ENCODE data around the gene UST.
"Not testable (repeated sequence)": the region's sequence is repeated elsewhere in the genome, so short reads cannot be mapped to it uniquely, and the experiment has no call there.

UST gene

GRCh38 chr6:148765898-148766808 is 19.3 kb downstream of the UST start:
- DNase-seq (ENCODE audit: low read depth): no peak

- no peak for DNase-seq (ENCODE audit: low read depth)
Measured at GRCh38 chr6:148768646-148769270, 21.9 kb downstream of the UST start.

- DNase-seq (ENCODE audit: low read depth): no peak
Measured at GRCh38 chr6:148769304-148769968, 22.6 kb downstream of the UST start.

GRCh38 chr6:148770408-148771211 is 23.8 kb downstream of the UST start:
- no peak for DNase-seq (ENCODE audit: low read depth)

- DNase-seq (ENCODE audit: low read depth): no peak
Measured at GRCh38 chr6:148771212-148771601, 24.4 kb downstream of the UST start.

GRCh38 chr6:148771896-148772554 is 25.2 kb downstream of the UST start:
- no peak for DNase-seq (ENCODE audit: low read depth)

- no peak for DNase-seq (ENCODE audit: low read depth)
Measured at GRCh38 chr6:148775161-148775560, 28.3 kb downstream of the UST start.

GRCh38 chr6:148776321-148777308 is 29.8 kb downstream of the UST start:
- DNase-seq (ENCODE audit: low read depth): no peak

- DNase-seq (ENCODE audit: low read depth): no peak
Measured at GRCh38 chr6:148779142-148779562, 32.3 kb downstream of the UST start.

- not testable (repeated sequence) for DNase-seq (ENCODE audit: low read depth)
Measured at GRCh38 chr6:148780423-148780822, 33.6 kb downstream of the UST start.

- DNase-seq (ENCODE audit: low read depth): no peak
Measured at GRCh38 chr6:148780918-148781436, 34.1 kb downstream of the UST start.

- no peak for DNase-seq (ENCODE audit: low read depth)
Measured at GRCh38 chr6:148789948-148790347, 43.1 kb downstream of the UST start.

- no peak for DNase-seq (ENCODE audit: low read depth)
Measured at GRCh38 chr6:148790404-148790803, 43.6 kb downstream of the UST start.

GRCh38 chr6:148790817-148791216 is 44.0 kb downstream of the UST start:
- DNase-seq (ENCODE audit: low read depth): no peak

- DNase-seq (ENCODE audit: low read depth): no peak
Measured at GRCh38 chr6:148791372-148791771, 44.5 kb downstream of the UST start.

GRCh38 chr6:148793721-148794120 is 46.9 kb downstream of the UST start:
- no peak for DNase-seq (ENCODE audit: low read depth)

GRCh38 chr6:148794797-148795196 is 48.0 kb downstream of the UST start:
- no peak for DNase-seq (ENCODE audit: low read depth)

GRCh38 chr6:148795563-148795962 is 48.7 kb downstream of the UST start:
- DNase-seq (ENCODE audit: low read depth): no peak

GRCh38 chr6:148799647-148800046 is 52.8 kb downstream of the UST start:
- no peak for DNase-seq (ENCODE audit: low read depth)

GRCh38 chr6:148800536-148800935 is 53.7 kb downstream of the UST start:
- no peak for DNase-seq (ENCODE audit: low read depth)
